ENCODE measurements around the gene PLA2G4A.
"Not testable (repeated sequence)": the region's sequence is repeated elsewhere in the genome, so short reads cannot be mapped to it uniquely, and the experiment has no call there.

PLA2G4A gene

DNA sequence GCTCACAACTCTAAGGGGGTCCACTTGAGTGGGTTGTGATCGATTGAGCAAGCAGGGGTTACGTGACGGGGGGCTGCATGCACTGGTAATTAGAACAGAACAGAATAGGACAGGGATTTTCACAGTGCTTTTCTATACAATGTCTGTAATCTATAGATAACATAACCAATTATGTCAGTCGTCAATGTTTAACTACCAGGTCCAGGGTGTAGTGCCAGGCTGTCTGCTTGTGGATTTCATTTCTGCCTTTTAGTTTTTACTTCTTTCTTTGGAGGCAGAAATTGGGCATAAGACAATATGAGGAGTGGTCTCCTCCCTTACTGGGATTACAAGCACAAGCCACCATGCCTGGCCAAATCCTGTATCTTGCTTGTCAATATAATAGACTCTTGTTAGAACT is 94.1 kb downstream of the PLA2G4A start:
- not testable (repeated sequence) for DNase-seq (ENCODE audit: low read depth)

DNA sequence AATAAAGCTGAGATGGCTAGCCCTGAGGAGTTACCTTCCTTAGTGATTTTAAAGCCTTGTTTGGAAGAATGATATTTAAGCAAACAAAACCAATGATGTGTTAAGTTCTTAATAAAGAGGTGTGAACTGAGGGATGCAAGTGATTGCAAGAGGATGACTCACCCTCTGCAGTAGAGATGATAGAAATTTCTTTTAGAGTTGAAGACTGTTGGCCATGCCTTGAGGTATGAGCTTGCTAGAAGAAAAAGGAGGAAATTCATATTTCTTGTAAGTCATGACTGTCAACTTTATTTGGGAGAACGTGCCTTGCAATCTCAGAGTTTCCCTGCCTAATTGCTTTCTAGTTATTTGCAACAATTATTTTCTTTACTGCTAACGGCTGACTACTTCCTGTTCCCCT is 94.7 kb downstream of the PLA2G4A start:
- no peak for DNase-seq (ENCODE audit: low read depth)

DNA sequence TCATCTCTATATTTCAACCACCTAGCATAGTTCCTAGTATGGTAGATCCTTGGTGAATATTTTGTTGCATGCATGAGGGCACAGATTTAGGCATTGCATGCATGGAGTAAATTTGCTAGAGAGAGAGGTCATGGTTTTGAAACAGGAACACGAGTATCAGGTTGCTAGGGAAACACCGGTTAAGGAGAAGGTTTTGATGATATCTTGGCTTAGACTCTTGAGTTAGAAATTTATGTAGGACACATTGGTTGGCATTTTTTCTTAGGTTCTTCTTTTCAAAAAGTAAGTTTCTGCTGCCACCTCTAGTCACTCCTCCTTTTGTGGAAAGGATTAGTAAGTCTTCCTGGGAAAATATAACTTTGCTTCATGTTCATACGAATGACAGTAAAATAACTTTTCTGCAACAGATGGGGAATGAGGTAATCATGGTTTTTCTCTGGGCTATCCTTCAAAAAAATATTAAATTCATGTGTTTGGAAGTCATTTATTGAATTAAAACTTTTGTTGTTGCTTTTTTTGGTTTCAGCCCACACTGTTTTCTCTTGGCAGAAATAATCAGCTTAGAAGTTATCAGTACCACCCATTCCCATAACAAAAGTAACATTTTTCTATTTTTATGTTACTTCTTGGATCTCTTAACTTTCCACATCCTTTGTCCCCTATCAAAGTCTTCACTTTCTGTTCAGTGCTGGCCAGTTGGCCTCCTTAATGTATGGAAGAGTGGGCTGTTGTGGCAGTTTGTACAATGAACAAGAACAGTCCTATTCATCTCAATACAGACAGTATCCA is 97.3 kb downstream of the PLA2G4A start:
- no peak for DNase-seq (ENCODE audit: low read depth)

DNA sequence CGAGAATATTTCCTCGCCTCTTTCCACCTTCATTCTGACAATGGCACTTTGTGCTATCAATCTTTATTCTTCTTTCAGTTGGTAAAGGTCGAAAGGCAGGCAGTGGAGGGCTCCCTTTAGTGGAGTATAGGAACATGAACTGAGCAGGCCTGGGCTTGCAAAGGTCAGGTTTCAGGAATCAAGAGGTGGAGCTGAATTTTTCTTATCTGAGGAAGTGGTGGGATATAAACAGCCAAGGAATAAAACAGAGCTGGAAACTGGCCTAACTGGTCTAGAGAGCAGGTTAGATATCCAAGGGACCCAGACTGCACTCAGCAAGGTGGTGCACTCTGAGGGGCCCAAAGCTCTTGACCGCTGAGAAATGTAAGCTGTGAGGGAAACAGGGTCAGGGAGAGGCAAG is 99.1 kb downstream of the PLA2G4A start:
- DNase-seq (ENCODE audit: low read depth) = no peak

DNA sequence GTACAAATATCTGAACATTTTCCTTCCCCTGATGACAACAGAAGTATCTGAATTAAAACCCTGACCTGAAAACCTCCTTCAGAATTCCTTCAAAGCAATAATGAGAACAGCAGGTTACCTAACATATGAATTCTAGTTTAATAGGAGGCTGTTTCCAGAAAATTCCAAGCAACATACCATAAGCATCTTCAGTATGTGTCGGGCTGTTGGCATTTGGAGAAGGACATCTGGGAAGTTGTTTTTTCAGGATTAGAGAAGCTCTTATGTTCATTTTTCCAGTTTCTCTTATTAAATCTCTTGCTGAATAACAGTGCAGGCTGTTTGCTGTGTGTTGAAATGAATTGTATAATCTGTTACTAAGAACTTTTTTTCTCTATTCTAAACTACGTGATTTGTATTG is 101.5 kb downstream of the PLA2G4A start:
- DNase-seq (ENCODE audit: low read depth) = no peak

DNA sequence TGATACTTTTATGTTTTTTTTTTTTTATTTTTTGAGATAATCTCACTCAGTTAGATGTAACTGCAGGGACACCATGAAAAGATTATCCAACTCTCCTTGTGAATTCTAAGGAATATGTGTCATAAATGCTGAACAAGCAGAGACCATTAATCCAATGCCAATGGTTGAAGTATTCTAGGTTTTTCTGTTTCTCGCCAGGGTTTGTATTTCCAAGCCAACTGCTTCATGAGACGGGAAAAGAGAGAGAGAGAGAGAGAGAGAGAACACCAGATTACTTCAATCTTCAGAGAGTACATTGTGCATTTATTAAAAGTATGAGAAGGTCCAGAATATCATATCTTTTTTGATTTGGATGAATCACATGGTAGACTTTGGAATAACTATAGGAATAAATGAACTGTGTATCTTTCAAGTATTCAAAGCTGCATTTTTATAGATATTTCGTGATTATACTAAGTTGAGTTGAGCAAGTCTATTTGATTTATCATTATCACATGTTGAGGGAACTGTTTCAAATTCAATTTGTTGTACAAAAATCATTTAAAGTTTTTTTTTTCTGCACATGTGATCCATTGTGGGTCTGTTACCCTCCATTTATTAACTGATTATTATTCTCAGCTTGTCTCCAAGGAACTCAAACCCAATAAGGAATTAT is 108.4 kb downstream of the PLA2G4A start:
- no peak for DNase-seq (ENCODE audit: low read depth)

DNA sequence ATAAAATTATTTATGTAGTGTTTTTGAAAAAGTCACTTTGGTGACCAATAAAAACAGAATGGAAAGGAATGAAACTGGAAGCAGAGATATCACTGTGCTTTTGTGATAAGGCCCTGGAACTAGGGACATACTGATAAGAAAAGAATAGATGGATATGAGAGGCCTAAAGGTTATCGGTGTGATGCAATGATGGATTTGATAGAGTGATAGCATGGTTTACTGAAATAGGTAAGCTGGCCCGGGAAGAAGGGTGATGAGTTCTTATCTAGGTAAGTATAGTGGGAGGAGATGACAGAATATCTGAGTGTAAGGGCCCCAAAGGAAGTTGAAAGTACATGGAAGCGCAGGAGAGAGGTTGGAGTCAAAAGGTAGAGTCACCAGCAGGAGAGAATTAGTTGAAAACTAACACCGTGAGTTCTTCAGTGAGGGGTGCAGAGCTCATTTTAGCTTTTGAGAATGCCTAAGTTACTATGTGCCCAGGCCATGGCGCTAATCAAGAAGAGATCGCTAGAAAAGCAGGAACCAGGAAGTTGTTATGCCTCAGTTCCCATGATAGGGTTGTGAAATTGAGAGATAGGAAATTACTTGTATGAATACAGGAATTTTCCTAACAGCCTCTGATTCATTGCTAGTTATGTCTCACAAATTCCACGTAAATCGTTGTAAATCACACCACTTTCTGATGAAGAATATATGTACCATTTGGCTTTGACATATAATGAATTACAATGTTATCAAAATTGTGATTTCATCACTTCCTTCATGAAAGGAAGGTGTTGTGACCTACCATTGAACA is 115.3 kb downstream of the PLA2G4A start:
- DNase-seq (ENCODE audit: low read depth) = no peak

DNA sequence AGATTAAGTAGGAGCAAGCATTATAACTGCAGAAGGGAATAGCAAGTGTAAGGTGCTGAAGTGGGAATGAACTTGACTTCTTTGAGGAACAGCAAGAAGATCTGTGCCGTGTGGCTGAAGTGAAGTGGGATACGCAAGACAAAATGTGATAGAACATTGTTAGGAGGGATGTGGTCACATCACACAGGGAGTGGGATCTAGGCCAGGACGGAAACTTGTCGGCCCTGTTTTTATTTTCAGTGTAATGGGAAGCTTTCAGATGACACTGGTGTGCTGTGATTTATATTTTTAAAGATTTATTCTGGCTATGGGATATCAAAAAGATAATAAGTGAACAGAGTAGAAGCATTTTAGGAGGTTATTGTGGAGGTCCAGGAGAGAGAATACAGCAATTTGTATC is 116.4 kb downstream of the PLA2G4A start:
- DNase-seq (ENCODE audit: low read depth) = no peak

DNA sequence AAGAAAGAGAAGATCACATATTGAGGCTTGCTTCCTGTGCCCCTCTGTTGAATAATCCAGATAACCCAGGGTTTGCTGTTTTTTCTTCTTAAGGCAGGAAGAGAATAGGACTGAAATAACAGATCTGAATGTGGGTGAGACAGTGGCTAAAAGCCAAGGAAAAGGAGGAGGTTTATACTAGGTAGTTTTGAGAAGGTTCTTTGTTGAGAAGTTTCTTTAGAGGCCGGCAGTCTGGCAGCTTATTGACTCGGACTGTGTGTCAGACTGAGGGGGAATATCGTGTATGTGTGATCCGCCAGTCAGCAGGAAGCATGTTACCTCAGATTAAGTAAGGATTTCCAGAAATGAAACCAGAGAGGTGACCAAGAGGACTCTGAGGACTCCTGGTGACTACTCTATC is 119.8 kb downstream of the PLA2G4A start:
- DNase-seq (ENCODE audit: low read depth) = no peak

DNA sequence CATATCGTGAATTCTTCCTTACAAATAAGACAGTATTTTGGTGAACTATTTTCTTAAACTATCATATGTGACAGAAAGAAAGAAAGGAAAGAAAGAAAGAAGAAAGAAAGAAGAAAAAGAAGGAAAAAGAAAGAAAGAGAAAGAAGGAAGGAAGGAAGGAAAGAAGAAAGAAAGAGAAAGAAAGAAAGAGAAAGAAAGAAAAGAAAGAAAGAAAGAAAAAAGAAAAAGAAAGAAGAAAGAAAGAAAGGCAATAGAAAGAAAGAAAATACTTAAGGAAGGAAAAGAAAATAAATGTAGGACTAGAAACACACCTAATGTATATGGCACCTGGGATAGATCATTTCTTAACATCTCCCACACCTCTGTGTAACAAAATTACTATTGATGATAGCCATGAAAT is 120.4 kb downstream of the PLA2G4A start:
- no peak for DNase-seq (ENCODE audit: low read depth)

DNA sequence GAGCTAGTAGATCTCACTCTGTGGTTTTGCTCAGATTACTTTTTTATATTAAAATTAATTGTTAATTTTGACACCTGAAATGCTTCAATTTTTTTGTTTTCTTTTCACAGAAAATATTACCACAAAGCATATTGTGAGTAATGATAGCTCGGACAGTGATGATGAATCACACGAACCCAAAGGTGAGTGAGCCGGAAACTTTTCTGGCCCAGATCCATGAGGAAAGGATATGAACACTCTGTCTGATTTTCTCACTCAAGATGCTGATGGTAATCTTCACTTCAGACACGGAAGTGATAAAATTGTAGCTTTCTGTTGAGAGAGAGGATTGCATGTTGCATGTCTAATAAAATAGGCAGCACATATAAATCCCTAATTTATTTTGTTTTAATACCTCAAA is 121.8 kb downstream of the PLA2G4A start:
- DNase-seq (ENCODE audit: low read depth) = no peak

DNA sequence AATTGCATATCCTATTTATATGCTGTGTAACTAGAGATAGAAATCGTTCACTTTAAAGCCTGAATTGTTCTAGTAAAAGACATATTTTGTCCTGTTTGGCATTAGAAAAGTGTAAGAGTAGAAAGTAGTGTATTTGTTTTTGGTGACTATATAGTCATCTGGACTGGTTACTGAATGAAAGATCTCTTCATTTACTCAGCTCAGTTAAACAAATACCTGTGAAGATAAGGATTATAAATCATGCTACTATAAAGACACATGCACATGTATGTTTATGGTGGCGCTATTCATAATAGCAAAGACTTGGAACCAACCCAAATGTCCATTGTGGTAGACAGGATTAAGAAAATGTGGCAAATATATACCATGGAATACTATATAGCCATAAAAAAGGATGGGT is 125.1 kb downstream of the PLA2G4A start:
- DNase-seq (ENCODE audit: low read depth) = no peak

DNA sequence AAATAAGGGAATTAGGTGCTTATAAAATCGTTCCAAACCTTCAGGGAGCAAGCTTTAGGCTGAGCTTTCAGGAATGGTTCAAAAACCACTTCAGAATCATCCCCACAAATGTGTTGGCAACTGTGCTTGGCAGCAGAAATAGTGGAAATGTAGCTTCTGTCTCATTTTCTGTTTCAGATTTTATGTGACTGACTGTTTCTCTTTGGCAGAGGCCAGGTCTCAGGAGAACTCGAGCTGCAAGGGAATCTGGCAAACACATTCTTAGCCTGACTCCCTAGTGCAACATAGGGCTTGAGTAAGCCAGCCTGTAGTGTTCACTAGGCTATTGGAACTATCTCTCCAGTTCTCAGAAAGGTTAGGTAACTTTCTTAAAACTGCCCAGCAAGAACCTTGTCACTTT is 128.6 kb downstream of the PLA2G4A start:
- no peak for DNase-seq (ENCODE audit: low read depth)

DNA sequence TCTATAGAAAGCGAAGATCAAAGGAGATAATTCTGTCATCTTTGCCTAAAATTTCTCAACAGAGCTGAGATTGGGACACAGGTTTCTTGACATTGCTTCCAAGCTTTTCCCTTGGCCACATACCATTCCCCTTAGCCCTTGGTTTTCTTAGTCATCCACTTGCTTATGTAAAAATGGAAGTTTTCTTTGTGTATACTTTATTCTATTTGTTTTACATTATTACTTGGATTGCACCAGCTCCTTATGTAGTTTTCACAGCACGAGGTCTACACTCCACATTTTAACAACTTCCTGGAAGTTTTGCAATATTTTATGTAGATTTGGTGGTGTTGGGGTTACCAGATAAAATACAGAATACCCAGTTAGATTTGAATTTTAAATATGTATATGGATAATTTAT is 129.8 kb downstream of the PLA2G4A start:
- DNase-seq (ENCODE audit: low read depth) = no peak

DNA sequence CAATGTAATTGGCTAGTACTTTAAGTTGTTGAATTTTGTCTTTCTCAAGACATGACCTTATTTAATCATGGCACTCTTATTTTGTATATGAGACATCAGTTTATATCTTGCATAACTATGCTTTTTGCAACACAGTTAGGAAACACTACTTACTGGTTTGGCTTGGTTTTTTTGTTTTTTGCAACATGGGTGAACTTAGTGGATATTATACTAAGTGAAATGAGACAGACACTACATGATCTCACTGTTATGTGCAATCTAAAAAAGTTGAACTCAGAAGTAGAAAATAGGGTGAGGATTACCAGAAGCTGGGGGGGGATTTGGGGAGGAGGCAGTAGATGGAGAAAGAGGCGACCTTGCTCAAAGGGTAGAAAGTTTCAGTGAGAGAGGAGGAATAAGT is 132.1 kb downstream of the PLA2G4A start:
- no peak for DNase-seq (ENCODE audit: low read depth)

DNA sequence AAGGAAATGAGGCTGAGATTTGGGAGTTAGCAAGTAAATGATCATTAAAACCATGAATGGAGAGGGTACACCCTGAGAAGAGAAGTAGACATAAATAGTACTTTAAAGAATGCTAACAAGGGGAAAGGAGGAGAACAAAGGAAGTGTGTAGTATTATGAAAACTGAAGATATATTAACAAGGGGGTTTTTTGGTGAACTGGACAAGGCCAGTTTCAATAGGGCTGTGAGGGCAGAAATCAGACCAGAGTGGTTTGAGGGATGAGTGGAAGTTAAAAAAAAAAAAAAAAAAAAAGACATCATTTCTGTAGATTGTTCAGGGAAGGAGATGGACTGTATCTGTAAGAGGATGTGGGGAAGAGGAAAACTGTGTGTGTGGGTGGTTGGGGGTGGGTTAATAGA is 137.1 kb downstream of the PLA2G4A start:
- DNase-seq (ENCODE audit: low read depth) = no peak

DNA sequence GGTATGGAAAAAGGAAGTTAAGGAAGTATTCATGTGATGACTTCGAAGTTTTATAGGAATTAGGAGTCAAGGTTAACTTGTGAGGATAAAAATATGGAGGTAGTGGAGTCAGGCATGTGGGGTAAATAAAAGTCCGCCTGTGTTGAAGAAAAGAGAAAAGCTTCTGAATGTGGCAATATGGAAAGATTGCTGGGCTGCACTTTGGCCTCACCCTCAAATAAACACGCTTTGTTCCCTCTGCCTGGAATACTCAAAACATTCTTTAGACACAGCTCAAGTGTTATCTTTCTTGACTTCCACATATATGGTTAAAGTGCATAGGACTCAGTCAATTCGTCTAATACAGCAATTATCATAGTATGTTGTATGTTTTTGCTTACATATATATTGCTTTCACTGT is 137.7 kb downstream of the PLA2G4A start:
- DNase-seq (ENCODE audit: low read depth) = no peak

DNA sequence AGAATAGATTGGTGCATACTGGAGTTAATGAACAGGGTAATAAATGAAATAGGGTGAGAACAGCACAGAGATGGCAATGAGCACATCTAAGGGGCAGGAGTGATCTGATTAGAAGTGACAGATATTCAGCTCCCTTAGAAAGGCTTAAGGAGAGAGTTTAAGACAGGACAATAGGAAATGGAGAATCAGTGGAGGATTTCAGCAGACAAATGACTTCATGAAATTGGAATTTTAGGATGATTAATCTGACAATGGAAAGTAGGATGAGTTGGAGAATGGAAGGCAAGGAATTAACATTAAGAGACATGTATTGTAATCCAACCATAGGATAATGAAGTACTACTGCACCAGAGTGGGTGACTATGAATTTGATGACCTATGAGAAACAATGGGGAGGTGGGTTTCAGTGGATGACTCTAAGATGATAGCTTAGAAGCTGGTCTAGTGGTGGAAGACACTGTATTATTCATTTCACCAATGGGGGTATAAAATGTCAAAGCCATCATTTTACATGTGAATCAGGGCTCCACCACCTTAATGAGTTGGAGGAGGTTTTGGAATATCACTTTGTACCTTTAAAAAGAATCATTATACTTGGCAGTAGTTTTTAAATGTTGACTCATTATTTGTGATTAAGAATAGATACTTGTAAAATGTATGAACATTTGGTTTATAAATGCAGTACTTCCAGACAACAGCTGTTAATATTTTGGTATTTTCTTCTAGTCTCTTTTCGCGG is 139.1 kb downstream of the PLA2G4A start:
- DNase-seq (ENCODE audit: low read depth) = no peak

DNA sequence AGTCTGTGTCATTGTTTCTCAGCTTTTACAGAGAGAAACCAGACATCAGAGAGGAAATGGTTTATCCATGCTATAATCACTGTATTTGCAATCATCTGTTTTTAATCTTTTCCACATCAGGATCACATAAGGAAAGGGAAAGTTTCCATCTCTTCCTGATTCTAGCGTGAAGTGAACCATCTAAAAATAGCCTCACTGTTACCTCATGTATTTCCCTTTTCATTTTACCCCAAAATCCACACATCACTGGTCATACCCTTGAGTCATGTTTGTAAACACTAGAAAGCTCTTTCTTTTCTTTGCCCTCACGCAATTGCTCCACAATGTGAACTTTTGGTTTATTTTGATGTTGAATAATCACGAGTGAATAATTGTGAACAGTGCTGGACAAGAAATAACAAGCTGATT is 146.0 kb downstream of the PLA2G4A start:
- no peak for DNase-seq (ENCODE audit: low read depth)

DNA sequence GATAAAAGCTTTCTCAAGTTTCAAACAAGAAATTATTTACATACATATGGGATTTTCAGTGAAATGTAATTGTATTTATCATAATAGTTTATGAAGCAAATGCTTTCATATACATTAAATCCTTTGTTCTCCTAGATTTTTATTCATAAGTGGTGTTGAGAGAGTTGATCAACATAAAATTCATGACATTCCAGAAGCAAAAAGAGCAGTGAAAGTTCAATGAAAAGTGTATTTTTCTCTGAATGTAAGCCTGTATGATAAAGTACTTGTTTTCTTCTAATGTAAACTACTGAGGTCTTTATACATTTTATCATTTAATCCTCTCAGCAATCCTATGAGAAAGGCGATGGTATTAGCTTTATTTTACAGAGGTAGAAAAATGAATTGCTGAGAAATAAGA is 146.5 kb downstream of the PLA2G4A start:
- DNase-seq (ENCODE audit: low read depth) = no peak

DNA sequence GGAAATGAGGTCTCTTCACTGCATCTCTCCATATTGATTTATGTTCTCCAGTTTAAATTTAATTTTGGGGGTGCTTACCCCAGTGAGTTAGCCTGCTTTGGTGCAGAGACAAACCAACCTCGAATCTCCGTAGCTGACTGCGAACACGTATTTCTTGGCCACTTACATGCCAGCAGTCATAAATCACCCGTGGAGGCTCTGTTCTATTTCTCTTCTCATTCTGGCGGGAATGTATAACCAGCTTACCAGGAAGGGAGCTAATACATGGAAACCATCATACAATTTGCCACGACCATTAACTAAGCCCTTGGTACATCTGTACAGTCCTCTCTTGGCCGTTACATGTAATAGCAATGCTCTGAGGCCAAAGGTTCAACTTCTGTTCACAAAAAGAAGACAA is 148.0 kb downstream of the PLA2G4A start:
- DNase-seq (ENCODE audit: low read depth) = no peak

DNA sequence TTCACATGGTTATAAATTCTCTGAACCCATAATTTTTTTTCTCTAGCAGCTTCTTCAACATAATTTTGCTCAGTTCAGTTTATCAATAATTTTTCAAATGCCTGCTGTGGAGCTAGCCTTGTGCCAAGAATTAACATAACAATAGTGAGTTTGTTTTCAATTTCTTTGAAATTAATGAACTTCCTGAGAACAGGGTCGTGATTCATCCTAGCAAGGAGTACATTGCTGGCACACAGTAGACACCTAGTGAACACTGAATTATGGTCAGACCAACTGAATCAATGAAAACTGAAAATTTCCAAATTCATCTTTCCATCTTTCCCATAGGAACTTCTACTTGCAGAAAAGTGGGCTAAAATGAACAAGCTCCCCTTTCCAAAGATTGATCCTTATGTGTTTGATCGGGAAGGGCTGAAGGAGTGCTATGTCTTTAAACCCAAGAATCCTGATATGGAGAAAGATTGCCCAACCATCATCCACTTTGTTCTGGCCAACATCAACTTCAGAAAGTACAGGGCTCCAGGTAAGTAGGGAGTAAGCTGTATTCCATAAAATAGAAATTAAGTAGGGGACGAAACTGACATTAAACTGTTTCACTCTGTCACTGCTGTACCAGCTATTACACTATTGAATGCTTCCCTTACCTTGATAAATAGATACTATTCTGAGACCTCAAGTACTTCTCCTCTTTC is 148.7 kb downstream of the PLA2G4A start:
- DNase-seq (ENCODE audit: low read depth) = no peak
